GOT3 (cell line): ENCODE data around the gene SMC4.
"Not testable (repeated sequence)": the region's sequence is repeated elsewhere in the genome, so short reads cannot be mapped to it uniquely, and the experiment has no call there.

Experiments
- DNase-seq: peaks from one replicate; lab custom pipeline; 2025; ENCODE audit warnings: mixed read lengths; lab: John Stamatoyannopoulos, UW

SMC4 gene

GRCh38 chr3:160399125-160400029 is at the start of gene SMC4, which contains the start of gene IFT80:
SMC4 (plus strand) TSS chr3:160399650; CDS start chr3:160400827, 1,177 bp downstream.
IFT80 (minus strand) TSS chr3:160399225; CDS start chr3:160384600, 14,625 bp downstream.
- DNase-seq = peak; percentile 85

GRCh38 chr3:160355826-160356225 is 43.6 kb upstream of the SMC4 start:
- no peak for DNase-seq

- not testable (repeated sequence) for DNase-seq
These were observed 36.6 kb upstream of the SMC4 start for GRCh38 chr3:160362896-160363295.

GRCh38 chr3:160365869-160366522 is 33.5 kb upstream of the SMC4 start:
- no peak for DNase-seq

GRCh38 chr3:160368804-160369203 is 30.6 kb upstream of the SMC4 start:
- no peak for DNase-seq

GRCh38 chr3:160369784-160370183 is 29.7 kb upstream of the SMC4 start:
- no peak for DNase-seq

GRCh38 chr3:160370987-160371857 is 28.2 kb upstream of the SMC4 start:
- no peak for DNase-seq

- no peak for DNase-seq
These were observed 26.7 kb upstream of the SMC4 start for GRCh38 chr3:160372780-160373179.

- no peak for DNase-seq
These were observed 25.8 kb upstream of the SMC4 start for GRCh38 chr3:160373655-160374054.

GRCh38 chr3:160374472-160374871 is 25.0 kb upstream of the SMC4 start:
- no peak for DNase-seq

GRCh38 chr3:160374925-160375324 is 24.5 kb upstream of the SMC4 start:
- DNase-seq = no peak

- no peak for DNase-seq
These were observed 22.8 kb upstream of the SMC4 start for GRCh38 chr3:160376681-160377080.

- no peak for DNase-seq
These were observed 20.9 kb upstream of the SMC4 start for GRCh38 chr3:160378331-160379109.

- no peak for DNase-seq
These were observed 19.7 kb upstream of the SMC4 start for GRCh38 chr3:160379628-160380214.

- DNase-seq = no peak
These were observed 18.0 kb upstream of the SMC4 start for GRCh38 chr3:160381470-160381869.

GRCh38 chr3:160384639-160385318 is 14.7 kb upstream of the SMC4 start:
- no peak for DNase-seq

- no peak for DNase-seq
These were observed 8.8 kb upstream of the SMC4 start for GRCh38 chr3:160390565-160391138.

GRCh38 chr3:160392798-160393197 is 6.7 kb upstream of the SMC4 start:
- no peak for DNase-seq

- DNase-seq = no peak
These were observed 6.0 kb upstream of the SMC4 start for GRCh38 chr3:160393346-160394008.
